SK-N-SH (cell line): ENCODE results near the gene VGF.

Experiments
- CTCF ChIP-seq: fragments of 200-600 bp; sonication (generic); IDR thresholded peaks from 2 replicates; pipeline ENCODE4 v1.6.1; 2017; ENCODE audit warnings: antibody characterized with exemption, mild to moderate bottlenecking, moderate library complexity
- EP300 ChIP-seq, 2 experiments: IDR thresholded peaks; 2 replicates each; pipeline versions ENCODE4 v1.4.0 to v1.6.1; 2012; ENCODE audit warnings: borderline replicate concordance in 1 of 2, low read depth in 1 of 2, low read length in 1 of 2
- MXI1 ChIP-seq: IDR thresholded peaks from 2 replicates; pipeline ENCODE4 v1.6.1; 2012; ENCODE audit warnings: mild to moderate bottlenecking, low read depth, low read length, improper control_type of control experiment
- NRF1 ChIP-seq: IDR thresholded peaks from 2 replicates; pipeline ENCODE4 v1.6.1; 2012; ENCODE audit warnings: low read depth, mild to moderate bottlenecking, low read length
- POLR2AphosphoS5 ChIP-seq: IDR thresholded peaks from 2 replicates; pipeline ENCODE4 v1.6.1; 2012; ENCODE audit warnings: low read depth, low read length
- REST ChIP-seq: IDR thresholded peaks from 2 replicates; pipeline ENCODE4 v1.6.1; 2012; ENCODE audit warnings: mild to moderate bottlenecking, low read depth, low read length, moderate library complexity
- SMC3 ChIP-seq: IDR thresholded peaks from 2 replicates; pipeline ENCODE4 v1.6.1; 2012; ENCODE audit warnings: low read depth, low read length, improper control_type of control experiment
- TAF1 ChIP-seq: IDR thresholded peaks from 2 replicates; pipeline ENCODE4 v1.6.1; 2012; ENCODE audit warnings: low read depth, mild to moderate bottlenecking, low read length, moderate library complexity, borderline replicate concordance
- TCF12 ChIP-seq: IDR thresholded peaks from 2 replicates; pipeline ENCODE4 v1.4.0; 2012
- TEAD4 ChIP-seq: IDR thresholded peaks from 2 replicates; pipeline ENCODE4 v1.4.0; 2012; ENCODE audit warnings: mild to moderate bottlenecking, borderline replicate concordance; ENCODE audit not compliant: insufficient read depth
- USF2 ChIP-seq: fragments of 150-350 bp; IDR thresholded peaks from 2 replicates; pipeline ENCODE4 v1.6.1; 2017; ENCODE audit warnings: antibody characterized with exemption, low read length, low read depth, borderline replicate concordance
- YY1 ChIP-seq: IDR thresholded peaks from 2 replicates; pipeline ENCODE4 v1.4.0; 2012; ENCODE audit warnings: low read depth, mild to moderate bottlenecking
- ZBTB33 ChIP-seq: IDR thresholded peaks from 2 replicates; pipeline ENCODE4 v1.4.0; 2012; ENCODE audit warnings: low read depth, borderline replicate concordance
- TF ChIP-seq, protein P1 (sequence below): IDR thresholded peaks from 2 replicates; pipeline ENCODE4 v1.4.0; 2012; ENCODE audit warnings: low read depth

DNA sequence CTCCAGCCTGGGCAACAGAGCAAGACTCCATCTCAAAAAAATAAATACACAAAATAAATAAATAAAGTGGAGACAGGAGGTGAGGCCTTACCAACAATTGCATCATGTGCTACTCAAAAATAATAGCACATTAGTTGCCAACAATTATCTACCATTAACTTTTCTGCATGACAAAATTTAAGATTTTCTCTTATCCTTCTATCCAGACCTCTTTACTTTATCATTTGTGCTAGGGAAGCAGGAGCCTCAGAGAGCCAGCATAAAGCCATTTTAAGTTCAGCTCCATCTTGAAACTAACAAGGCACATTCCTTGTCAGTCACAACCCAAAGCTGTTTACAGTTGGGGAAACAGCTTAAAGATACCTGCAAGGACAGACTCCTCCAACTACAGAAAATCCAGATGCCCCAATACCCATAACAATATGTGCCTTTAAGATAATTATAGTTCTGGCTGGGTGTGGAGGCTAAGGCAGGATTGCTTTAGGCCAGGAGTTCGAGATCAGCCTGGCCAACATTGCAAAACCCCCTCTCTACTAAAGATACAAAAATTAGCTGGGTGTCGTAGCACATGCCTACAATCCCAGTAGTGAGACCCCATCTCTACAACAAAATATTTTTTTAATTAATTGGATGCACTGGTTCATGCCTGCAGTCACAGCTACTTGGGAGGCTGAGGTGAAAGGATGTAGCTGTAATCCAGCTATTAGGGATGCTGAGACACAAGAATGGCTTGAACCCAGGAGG is 13.3 kb downstream of the VGF start:
- TF ChIP-seq EP300 (IDR thresholded peaks at IDR 0.05; ENCODE audit: borderline replicate concordance in 1 of 2, low read depth in 1 of 2, low read length in 1 of 2) (no peak), MXI1 (no peak), POLR2AphosphoS5 (no peak), CTCF (no peak), TEAD4 (no peak), NRF1 (no peak), SMC3 (no peak), REST (no peak), TCF12 (no peak), YY1 (no peak), TAF1 (no peak), ZBTB33 (no peak), USF2 (no peak)
- TF ChIP-seq, protein P1, sequence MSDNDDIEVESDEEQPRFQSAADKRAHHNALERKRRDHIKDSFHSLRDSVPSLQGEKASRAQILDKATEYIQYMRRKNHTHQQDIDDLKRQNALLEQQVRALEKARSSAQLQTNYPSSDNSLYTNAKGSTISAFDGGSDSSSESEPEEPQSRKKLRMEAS: no peak
